B cell (primary cell): ENCODE data around the gene FOXA3.

Experiments used
- CTCF ChIP-seq: fragments of 200-600 bp; IDR thresholded peaks from one replicate; pipeline ENCODE4 v1.8.0; 2022; ENCODE audit warnings: antibody characterized with exemption, mild to moderate bottlenecking
- EZH2 ChIP-seq: IDR thresholded peaks from 2 replicates; pipeline ENCODE4 v1.6.1; 2012; ENCODE audit warnings: borderline replicate concordance, low read depth, mild to moderate bottlenecking, moderate library complexity, low read length; ENCODE audit not compliant: insufficient read depth, poor library complexity, severe bottlenecking

- no peak for TF ChIP-seq CTCF
- TF ChIP-seq EZH2, result no peak
Measured at GRCh38 chr19:45834970-45835369, 29.2 kb upstream of the FOXA3 start.
